ENCODE results near the gene NTF3.

Gene NTF3

GRCh38 chr12:5513406-5513805, 81.5 kb downstream of the NTF3 start:
- H3K9me3 ChIP-seq (ENCODE audit: severe bottlenecking), result no peaks in the 10 kb centered on the region
- TF ChIP-seq CTCF (IDR thresholded peaks at IDR 0.05; ENCODE audit: poor library complexity, severe bottlenecking), result no peak
- H3K27ac ChIP-seq (ENCODE audit: poor library complexity, severe bottlenecking), result no peak overlapping the region
- ATAC-seq (ENCODE audit: low read depth), result no peak
- no peaks in the 10 kb centered on the region for H3K27me3 ChIP-seq (ENCODE audit: insufficient read depth, poor library complexity, severe bottlenecking)
- H3K4me3 ChIP-seq (ENCODE audit: severe bottlenecking), result no peak overlapping the region
- DNase-seq (ENCODE audit: low spot score), result no peak
- no peaks in the 10 kb centered on the region for H3K36me3 ChIP-seq (ENCODE audit: low read depth)
- H3K4me1 ChIP-seq (ENCODE audit: insufficient read depth, poor library complexity, severe bottlenecking), result no peaks in the 10 kb centered on the region

GRCh38 chr12:5514016-5514415, 82.1 kb downstream of the NTF3 start:
- no peaks in the 10 kb centered on the region for H3K4me1 ChIP-seq (ENCODE audit: insufficient read depth, poor library complexity, severe bottlenecking)
- ATAC-seq (ENCODE audit: low read depth), result no peak
- H3K4me3 ChIP-seq (ENCODE audit: severe bottlenecking), result no peak overlapping the region

GRCh38 chr12:5514545-5514944, 82.6 kb downstream of the NTF3 start:
- Histone ChIP-seq H3K27ac (ENCODE audit: poor library complexity, severe bottlenecking) (no peak overlapping the region), H3K4me1 (ENCODE audit: insufficient read depth, poor library complexity, severe bottlenecking) (no peaks in the 10 kb centered on the region), H3K9me3 (ENCODE audit: severe bottlenecking) (no peaks in the 10 kb centered on the region), H3K4me3 (ENCODE audit: severe bottlenecking) (no peak overlapping the region), H3K27me3 (ENCODE audit: insufficient read depth, poor library complexity, severe bottlenecking) (no peaks in the 10 kb centered on the region), H3K36me3 (ENCODE audit: low read depth) (no peaks in the 10 kb centered on the region)
- ATAC-seq (ENCODE audit: low read depth), result no peak
- no peak for DNase-seq (ENCODE audit: low spot score)
- TF ChIP-seq CTCF (IDR thresholded peaks at IDR 0.05; ENCODE audit: poor library complexity, severe bottlenecking), result no peak

More at GRCh38 chr12:5514016-5514415, 82.1 kb downstream of the NTF3 start:
- Histone ChIP-seq H3K36me3 (ENCODE audit: low read depth) (no peaks in the 10 kb centered on the region), H3K27me3 (ENCODE audit: insufficient read depth, poor library complexity, severe bottlenecking) (no peaks in the 10 kb centered on the region), H3K27ac (ENCODE audit: poor library complexity, severe bottlenecking) (no peak overlapping the region), H3K9me3 (ENCODE audit: severe bottlenecking) (no peaks in the 10 kb centered on the region)
- no peak for DNase-seq (ENCODE audit: low spot score)
- TF ChIP-seq CTCF (IDR thresholded peaks at IDR 0.05; ENCODE audit: poor library complexity, severe bottlenecking), result no peak

GRCh38 chr12:5515458-5515857, 83.5 kb downstream of the NTF3 start:
- Histone ChIP-seq H3K27ac (ENCODE audit: poor library complexity, severe bottlenecking) (no peak overlapping the region), H3K4me1 (ENCODE audit: insufficient read depth, poor library complexity, severe bottlenecking) (no peaks in the 10 kb centered on the region), H3K36me3 (ENCODE audit: low read depth) (no peaks in the 10 kb centered on the region), H3K9me3 (ENCODE audit: severe bottlenecking) (no peaks in the 10 kb centered on the region), H3K27me3 (ENCODE audit: insufficient read depth, poor library complexity, severe bottlenecking) (no peaks in the 10 kb centered on the region), H3K4me3 (ENCODE audit: severe bottlenecking) (no peak overlapping the region)
- no peak for ATAC-seq (ENCODE audit: low read depth)
- no peak for TF ChIP-seq CTCF (IDR thresholded peaks at IDR 0.05; ENCODE audit: poor library complexity, severe bottlenecking)
- no peak for DNase-seq (ENCODE audit: low spot score)

- H3K4me1 ChIP-seq (ENCODE audit: insufficient read depth, poor library complexity, severe bottlenecking), result no peaks in the 10 kb centered on the region
- DNase-seq (ENCODE audit: low spot score) (no peak), ATAC-seq (ENCODE audit: low read depth) (no peak)
- no peaks in the 10 kb centered on the region for H3K27me3 ChIP-seq (ENCODE audit: insufficient read depth, poor library complexity, severe bottlenecking)
- TF ChIP-seq CTCF (IDR thresholded peaks at IDR 0.05; ENCODE audit: poor library complexity, severe bottlenecking), result no peak
- no peak overlapping the region for H3K27ac ChIP-seq (ENCODE audit: poor library complexity, severe bottlenecking)
- no peaks in the 10 kb centered on the region for H3K36me3 ChIP-seq (ENCODE audit: low read depth)
- no peak overlapping the region for H3K4me3 ChIP-seq (ENCODE audit: severe bottlenecking)
- no peaks in the 10 kb centered on the region for H3K9me3 ChIP-seq (ENCODE audit: severe bottlenecking)
Observed at GRCh38 chr12:5516371-5517241, 84.7 kb downstream of the NTF3 start.

Data from RWPE2 (cell line).